ENCODE results near the gene BTF3L4. TPM values are rescaled to one million over a fixed set of nuclear protein-coding genes. Genes with fewer than 3 reads are reported as not detected.

Gene BTF3L4
- total and polyA plus RNA-seq, 2 donors (not counting 1 experiment from before 2014, with no cell fraction given) = 55.5 to 73.3 TPM

GRCh38 chr1:52008071-52008809 lies 47.9 kb upstream of the BTF3L4 start:
- no peaks in the 10 kb centered on the region for H3K79me2 ChIP-seq (ENCODE audit: control insufficient read depth, insufficient read depth, low read length)
- DNase-seq (ENCODE audit: low read depth in 2 of 2) = no peak
- peaks cover 2% of the 10 kb centered on the region for H3K4me1 ChIP-seq (ENCODE audit: control insufficient read depth, extremely low read depth, insufficient read depth, low read length)
- no peaks in the 10 kb centered on the region for H4K20me1 ChIP-seq (ENCODE audit: control insufficient read depth, extremely low read depth, insufficient read depth, low read length)
- no peaks in the 10 kb centered on the region for H3K9me3 ChIP-seq (ENCODE audit: control insufficient read depth, insufficient read depth, low read depth, low read length)
- no peak overlapping the region for H3K4me3 ChIP-seq (replicated peaks in 1 of 4; ENCODE audit: control extremely low read depth in 1 of 4, insufficient read depth in 1 of 4, low read depth in 3 of 4, low read length in 4 of 4)
- H3K36me3 ChIP-seq (ENCODE audit: control insufficient read depth, insufficient read depth, low read length) = no peaks in the 10 kb centered on the region
- no peaks in the 10 kb centered on the region for H3K27me3 ChIP-seq (ENCODE audit: control insufficient read depth, insufficient read depth, low read length)
- no peak overlapping the region for H2AFZ ChIP-seq (ENCODE audit: low read length)
- H3K27ac ChIP-seq (ENCODE audit: insufficient read depth, low read length) = no peak overlapping the region
- no peak overlapping the region for H3K9ac ChIP-seq (ENCODE audit: insufficient read depth, low read length)
- TF ChIP-seq CTCF (conservative IDR thresholded peaks at IDR 0.05 in 1 of 2, IDR thresholded peaks at IDR 0.05 in 1 of 2; ENCODE audit: low read depth in 1 of 2, low read length in 2 of 2) = no peak
- TF ChIP-seq EZH2 (IDR thresholded peaks at IDR 0.05; ENCODE audit: low read length, missing control alignments) = no peak
- no peak overlapping the region for H3K4me2 ChIP-seq (ENCODE audit: extremely low read depth, insufficient read depth, low read length)

- Histone ChIP-seq H4K20me1 (ENCODE audit: control insufficient read depth, extremely low read depth, insufficient read depth, low read length) (no peaks in the 10 kb centered on the region), H3K9ac (ENCODE audit: insufficient read depth, low read length) (no peak overlapping the region), H3K36me3 (ENCODE audit: control insufficient read depth, insufficient read depth, low read length) (peaks cover 11% of the 10 kb centered on the region), H3K27ac (ENCODE audit: insufficient read depth, low read length) (no peak overlapping the region), H3K4me3 (replicated peaks in 1 of 4; ENCODE audit: control extremely low read depth in 1 of 4, insufficient read depth in 1 of 4, low read depth in 3 of 4, low read length in 4 of 4) (no peak overlapping the region), H3K4me2 (ENCODE audit: extremely low read depth, insufficient read depth, low read length) (no peak overlapping the region), H3K79me2 (ENCODE audit: control insufficient read depth, insufficient read depth, low read length) (no peaks in the 10 kb centered on the region), H2AFZ (ENCODE audit: low read length) (no peak overlapping the region), H3K27me3 (ENCODE audit: control insufficient read depth, insufficient read depth, low read length) (no peaks in the 10 kb centered on the region), H3K4me1 (ENCODE audit: control insufficient read depth, extremely low read depth, insufficient read depth, low read length) (no peaks in the 10 kb centered on the region), H3K9me3 (ENCODE audit: control insufficient read depth, insufficient read depth, low read depth, low read length) (no peaks in the 10 kb centered on the region)
- DNase-seq (ENCODE audit: low read depth in 2 of 2) = no peak
- no peak for TF ChIP-seq CTCF (conservative IDR thresholded peaks at IDR 0.05 in 1 of 2, IDR thresholded peaks at IDR 0.05 in 1 of 2; ENCODE audit: low read depth in 1 of 2, low read length in 2 of 2)
These were observed 34.0 kb upstream of the BTF3L4 start for GRCh38 chr1:52022133-52022532.

- Histone ChIP-seq H2AFZ (ENCODE audit: low read length) (no peak overlapping the region), H3K79me2 (ENCODE audit: control insufficient read depth, insufficient read depth, low read length) (peaks cover 4% of the 10 kb centered on the region), H3K27ac (ENCODE audit: insufficient read depth, low read length) (no peak overlapping the region), H4K20me1 (ENCODE audit: control insufficient read depth, extremely low read depth, insufficient read depth, low read length) (no peaks in the 10 kb centered on the region), H3K4me3 (replicated peaks in 1 of 4; ENCODE audit: control extremely low read depth in 1 of 4, insufficient read depth in 1 of 4, low read depth in 3 of 4, low read length in 4 of 4) (no peak overlapping the region), H3K36me3 (ENCODE audit: control insufficient read depth, insufficient read depth, low read length) (peaks cover 11% of the 10 kb centered on the region), H3K9me3 (ENCODE audit: control insufficient read depth, insufficient read depth, low read depth, low read length) (no peaks in the 10 kb centered on the region), H3K9ac (ENCODE audit: insufficient read depth, low read length) (no peak overlapping the region), H3K27me3 (ENCODE audit: control insufficient read depth, insufficient read depth, low read length) (no peaks in the 10 kb centered on the region), H3K4me1 (ENCODE audit: control insufficient read depth, extremely low read depth, insufficient read depth, low read length) (peaks cover under 1% of the 10 kb centered on the region), H3K4me2 (ENCODE audit: extremely low read depth, insufficient read depth, low read length) (no peak overlapping the region)
- DNase-seq (ENCODE audit: low read depth in 2 of 2) = no peak
- no peak for TF ChIP-seq CTCF (conservative IDR thresholded peaks at IDR 0.05 in 1 of 2, IDR thresholded peaks at IDR 0.05 in 1 of 2; ENCODE audit: low read depth in 1 of 2, low read length in 2 of 2)
- no peak for TF ChIP-seq EZH2 (IDR thresholded peaks at IDR 0.05; ENCODE audit: low read length, missing control alignments)
These were observed 29.8 kb upstream of the BTF3L4 start for GRCh38 chr1:52026278-52026677.
